GM18907 (cell line): ENCODE results near the gene SPDYC.
A peak's percentile ranks its signal among the peaks of the same experiment; 100 is the strongest.
"Not testable (repeated sequence)": the region's sequence is repeated elsewhere in the genome, so short reads cannot be mapped to it uniquely, and the experiment has no call there.

ENCODE experiments used
- ATAC-seq: cut with Tn5 transposase; IDR thresholded peaks from one replicate; pipeline ENCODE4 v1.9.1; 2021; ENCODE audit warnings: mild to moderate bottlenecking, moderate library complexity; ENCODE audit not compliant: unreplicated experiment

Gene SPDYC

DNA sequence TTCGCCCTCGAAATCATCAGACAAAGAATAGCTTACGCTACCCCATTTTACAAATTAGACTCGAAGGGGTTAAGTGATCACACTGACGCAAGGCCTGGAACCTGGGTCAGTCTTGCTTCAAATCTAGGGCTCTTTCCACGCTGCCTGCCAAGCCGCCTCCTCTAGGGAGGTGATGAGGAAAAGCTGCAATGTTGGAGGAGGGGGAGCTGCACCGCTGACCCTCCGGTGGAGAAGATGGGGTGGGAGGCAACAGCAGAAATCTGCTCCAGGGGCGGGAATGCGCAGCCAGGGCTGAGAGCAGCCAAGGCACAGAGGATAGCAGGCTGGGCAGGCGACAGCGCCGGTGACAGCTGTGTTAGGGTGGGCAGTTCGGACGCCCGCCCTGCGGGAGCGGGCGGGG lies 36.3 kb upstream of the SPDYC start:
- peak; percentile 1 for ATAC-seq

DNA sequence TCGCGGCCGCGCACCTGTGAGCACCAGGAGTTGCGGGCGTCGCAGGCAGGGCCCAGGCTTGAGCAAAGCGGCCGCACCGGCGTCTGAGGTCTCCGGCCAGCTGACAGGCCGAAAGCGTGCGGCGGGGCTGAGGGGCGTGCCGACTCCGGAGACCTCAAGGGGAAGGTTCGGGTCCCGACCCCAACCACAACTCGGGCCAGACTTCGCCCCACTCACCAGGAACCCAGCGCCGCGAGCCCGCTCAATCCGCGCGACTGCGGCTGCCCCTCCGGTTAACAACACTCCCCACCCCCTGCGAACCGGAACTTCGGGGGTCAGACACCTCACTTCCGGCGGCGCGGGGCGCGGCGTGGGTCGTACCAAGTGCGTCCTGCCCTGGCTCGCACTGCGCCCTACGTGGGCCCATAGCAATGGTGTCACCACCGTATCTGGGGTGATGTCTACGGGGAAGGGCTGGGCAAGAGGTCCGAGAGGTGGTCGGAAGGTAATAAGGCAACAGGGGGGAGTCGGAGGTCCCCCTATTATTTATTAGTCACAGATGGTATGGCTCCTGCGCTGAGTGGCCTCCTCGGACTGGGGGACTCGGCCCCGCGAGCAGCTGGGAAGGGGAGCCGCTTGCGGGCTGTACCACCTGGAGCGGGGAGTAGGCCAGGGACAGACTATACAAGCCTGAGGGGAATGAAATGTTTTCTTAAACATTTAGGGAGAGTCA lies 35.6 kb upstream of the SPDYC start, which contains the start of gene SYVN1:
Gene SYVN1 (minus strand): TSS at position 280 of the 712 bp plus-strand sequence. CDS start 918 bp downstream, outside the sequence.
- peak; percentile 62 for ATAC-seq

DNA sequence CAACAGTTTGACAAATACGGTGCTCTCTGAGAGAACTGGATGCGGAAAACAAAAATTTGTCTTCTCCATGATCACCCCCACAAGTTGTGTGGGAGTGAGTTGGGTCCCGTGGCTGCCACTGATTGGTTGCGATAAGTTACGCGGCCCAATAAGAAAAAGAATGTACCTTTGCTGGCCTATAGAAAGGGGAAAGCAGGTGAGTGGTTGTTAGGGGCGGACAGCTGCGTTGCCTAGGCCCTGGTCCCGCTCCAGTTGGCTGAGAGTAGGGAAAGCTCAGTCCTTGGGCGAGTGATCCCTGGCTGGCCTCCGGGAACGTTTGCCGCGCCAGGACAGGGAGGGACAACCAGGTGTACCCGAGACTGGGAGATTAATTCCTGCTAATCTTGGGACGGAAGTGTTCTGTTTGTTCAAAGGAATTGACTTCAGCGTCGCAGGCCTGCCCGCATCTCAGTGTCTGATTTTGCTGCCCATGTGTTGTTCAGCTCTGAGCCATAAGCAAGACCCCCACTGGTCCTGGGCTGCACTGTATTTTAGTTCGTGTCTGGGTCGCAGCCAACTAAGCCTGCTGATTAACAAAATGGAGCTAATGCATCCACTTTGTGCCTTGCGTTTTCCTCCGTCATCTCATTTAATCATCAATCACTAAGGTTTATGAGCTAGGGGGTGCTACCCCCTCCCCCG lies 34.9 kb upstream of the SPDYC start:
- ATAC-seq: peak; percentile 70

DNA sequence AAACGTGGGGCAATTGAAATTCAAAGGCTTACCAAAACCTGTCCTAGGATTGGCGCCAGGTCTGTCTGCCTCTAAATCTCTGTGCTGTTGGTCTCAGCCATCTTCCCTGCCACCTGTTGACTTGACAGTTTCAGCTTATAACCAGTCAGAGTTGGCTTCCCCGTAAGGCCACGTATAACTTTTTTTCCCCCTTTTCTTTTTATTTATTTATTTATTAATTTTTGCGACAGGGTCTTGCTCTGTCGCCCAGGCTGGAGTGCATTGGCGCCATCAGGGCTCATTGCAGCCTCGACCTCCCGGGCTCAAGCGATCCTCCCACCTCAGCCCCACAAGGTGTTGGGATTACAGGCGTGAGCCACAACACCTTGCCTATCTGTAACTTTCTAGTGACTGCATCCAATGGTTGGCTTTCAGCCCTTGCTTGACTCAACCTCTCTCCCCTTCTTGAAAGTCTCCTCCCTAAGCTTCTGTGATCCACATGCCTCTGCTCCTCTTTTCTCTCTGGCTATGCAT lies 34.3 kb upstream of the SPDYC start:
- no peak for ATAC-seq

DNA sequence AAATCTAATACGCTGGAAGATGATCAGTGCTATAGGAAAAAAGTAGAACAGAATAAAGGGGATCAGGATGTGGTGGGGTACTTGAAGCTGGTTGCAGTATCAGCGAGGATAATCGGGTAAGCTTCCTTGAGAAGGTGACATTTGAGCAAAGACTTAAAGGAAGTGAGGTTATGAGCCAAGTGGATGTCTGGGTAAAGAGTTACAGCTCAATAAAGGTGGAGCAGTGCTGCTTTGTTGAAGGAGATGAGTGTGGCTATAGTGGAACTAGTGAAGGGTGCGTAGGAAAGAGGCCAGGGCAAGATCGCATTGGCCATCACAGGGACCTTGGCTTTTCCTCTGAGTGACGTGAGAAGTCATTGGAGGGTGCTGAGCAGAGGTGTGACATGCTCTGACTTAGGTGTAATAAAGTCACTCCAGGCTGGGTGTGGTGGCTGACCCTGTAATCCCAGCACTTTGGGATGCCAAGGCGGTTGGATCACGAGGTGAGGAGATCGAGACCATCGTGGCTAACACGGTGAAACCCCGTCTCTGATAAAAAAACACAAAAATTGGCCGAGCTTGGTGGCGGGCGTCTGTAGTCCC lies 33.4 kb upstream of the SPDYC start:
- no peak for ATAC-seq

DNA sequence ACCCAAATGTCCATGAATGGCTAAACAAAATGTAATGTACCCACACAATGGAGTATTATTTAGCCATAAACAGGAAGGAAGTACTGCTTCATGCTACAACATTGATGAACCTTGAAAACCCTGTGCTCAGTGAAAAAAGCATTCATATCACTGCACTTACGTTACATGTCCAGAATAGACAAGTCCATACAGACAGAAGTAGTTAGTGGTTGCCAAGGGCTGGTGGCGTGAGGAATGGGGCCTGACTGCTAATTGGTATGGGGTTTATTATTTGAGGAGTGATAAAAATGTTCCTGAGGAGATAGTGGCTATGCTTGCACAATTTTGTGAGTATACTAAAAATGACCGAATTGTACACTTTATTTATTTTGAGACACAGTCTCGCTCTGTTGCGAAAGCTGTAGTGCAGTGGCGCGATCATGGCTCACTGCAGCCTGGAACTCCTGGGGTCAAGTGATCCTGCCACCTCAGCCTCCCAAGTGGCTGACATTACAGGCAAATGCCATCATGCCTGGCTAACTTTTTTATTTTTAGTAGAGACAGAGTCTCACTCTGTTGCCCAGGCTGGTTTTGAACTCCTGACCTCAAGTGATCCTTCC lies 28.0 kb upstream of the SPDYC start:
- no peak for ATAC-seq

DNA sequence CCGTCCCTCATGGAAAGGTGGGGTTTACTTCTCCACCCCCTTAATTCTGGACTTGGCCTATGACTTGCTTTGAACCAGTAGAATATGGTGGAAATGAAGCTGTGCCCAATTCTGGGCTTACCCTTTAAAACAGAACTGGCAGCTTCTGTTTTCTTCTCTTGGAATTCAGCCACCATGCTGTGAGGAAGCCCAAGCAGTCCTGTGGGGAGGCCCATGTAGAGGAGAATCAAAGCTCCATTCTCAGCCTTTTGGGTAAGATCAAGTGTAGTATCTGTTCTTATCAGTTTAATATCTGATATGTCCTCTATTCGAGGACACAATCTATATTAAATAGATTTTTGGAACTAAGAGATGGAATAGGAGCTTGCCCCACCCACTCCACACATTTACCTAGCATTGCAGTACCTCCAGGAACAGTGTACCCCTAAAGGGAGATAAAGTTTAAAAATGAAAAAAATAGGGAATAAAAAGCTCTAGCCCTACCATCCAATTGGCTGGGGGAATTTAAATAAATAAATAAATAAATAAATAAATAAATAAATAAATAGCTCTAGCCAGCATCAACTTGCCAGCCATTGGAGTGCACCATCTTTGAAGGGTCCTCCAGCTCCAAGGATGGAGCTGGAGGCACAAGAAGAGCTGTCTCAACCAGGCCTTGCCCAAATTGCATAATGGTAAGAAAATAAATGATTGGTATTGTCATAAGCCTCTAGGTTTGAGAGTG lies 22.5 kb upstream of the SPDYC start:
- no peak for ATAC-seq

DNA sequence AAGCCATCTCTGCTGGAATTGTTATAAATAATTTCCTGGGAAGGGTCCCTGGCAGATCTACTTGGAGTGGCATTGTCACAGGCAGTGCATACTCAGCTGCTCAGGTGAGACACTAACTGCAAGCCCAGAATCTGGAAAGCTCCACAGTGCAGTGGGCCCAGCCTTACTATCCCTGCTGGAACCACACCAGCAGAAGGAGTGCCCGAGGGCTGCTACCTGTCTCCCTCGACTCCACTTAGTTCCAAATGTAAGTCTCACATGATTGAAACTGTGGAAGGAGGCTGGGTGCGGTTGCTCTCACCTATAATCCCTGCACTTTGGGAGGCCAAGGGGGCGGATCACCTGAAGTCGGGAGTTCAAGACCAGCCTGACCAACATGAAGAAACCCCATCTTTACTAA lies 21.4 kb upstream of the SPDYC start:
- ATAC-seq: no peak

DNA sequence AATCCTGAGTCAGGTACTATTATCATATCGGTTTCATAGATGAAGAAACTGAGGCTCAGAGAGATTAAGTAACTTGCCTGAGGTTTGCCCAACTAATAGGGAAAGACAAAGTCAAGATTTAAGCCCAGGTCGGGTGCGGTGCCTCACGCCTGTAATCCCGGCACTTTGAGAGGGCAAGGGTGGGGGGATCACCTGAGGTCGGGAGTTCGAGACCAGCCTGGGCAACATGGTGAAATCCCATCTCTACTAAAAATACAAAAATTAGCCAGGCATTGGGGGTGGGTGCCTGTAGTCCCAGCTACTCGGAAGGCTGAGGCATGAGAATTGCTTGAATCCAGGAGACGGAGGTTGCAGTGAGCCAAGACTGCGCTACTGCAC lies 19.9 kb upstream of the SPDYC start:
- ATAC-seq: not testable (repeated sequence)

DNA sequence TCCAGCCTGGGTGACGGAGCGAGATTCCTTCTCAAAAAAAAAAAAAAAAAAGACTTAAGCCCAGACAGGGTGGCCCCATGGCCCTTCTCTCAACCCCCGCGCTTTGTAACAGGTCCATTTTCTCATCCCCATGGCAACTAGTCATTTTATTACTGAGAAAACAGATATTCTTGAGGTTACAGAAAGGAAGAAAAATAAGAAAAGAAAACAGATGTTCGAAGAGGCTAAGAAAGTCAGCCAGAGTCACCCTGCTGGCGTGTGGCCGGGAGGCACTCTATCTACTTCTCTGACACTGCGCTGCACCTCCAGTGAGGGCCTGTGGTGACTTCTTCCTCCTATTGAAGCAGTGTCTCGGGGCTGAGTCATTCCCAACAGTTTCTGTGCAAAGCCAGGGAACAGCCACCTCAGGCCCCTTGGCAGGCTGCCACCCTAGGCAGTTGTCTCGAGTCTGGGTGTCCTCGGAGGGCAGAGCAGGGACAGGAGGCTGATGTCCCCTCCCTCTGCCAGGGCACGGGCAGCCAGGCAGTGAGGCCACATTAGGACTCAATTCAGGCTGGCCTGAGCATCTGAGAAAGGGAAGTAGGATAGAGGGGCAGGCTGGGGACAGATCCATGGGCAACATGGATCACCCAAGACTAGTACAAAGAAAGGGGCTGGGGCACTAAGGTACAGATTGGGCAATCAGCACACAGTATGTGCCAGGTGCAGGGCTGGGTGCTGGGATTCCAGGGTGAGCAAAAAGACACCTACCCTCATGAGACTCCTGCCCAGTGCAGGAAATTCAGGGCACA lies 19.3 kb upstream of the SPDYC start:
- no peak for ATAC-seq

DNA sequence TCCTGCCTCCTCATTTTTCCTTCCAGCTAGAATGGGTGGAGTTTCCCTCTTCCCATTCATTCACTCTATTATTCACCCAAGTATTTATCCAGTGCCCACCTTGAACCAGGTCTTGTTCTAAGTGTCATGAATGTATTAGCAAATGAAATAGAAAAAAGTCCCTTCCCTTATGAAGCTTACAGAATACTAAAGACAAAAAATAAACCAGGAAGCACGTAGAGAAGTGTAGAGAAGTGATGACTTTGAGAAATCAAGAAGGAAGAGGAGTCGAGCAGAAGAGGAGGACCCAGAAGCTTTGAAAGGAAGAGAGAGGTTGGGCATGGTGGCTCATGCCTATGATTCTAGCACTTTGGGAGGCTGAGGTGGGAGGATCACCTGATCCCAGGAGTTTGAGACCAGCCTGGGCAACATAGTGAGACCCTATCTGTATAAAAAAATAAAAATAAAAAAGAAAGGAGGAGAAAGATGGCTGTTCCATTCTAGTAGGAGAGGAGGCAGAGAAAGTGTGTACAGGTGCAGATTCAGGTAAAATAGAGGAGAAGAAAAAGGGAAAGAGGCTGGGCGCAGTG lies 18.6 kb upstream of the SPDYC start:
- ATAC-seq: no peak

DNA sequence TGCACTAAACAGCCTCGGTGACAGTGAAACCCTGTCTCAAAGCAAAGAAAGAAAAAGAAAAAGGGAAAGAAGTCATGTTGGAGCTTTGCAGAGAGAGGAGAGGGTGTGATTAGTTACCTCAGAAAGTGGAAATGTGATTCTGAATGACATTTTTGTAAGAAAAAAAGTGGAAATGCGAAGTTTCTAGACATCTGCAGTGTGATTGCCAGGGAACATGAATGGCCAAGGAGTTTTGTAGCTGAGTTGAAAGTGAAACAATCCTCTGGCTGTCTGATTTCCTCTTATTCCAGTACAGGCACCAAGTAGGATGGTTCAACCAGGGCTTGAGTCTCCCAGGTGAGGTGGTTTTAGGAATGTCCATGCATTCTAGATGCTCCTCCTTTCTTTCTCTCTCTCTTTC lies 17.9 kb upstream of the SPDYC start:
- ATAC-seq: no peak

DNA sequence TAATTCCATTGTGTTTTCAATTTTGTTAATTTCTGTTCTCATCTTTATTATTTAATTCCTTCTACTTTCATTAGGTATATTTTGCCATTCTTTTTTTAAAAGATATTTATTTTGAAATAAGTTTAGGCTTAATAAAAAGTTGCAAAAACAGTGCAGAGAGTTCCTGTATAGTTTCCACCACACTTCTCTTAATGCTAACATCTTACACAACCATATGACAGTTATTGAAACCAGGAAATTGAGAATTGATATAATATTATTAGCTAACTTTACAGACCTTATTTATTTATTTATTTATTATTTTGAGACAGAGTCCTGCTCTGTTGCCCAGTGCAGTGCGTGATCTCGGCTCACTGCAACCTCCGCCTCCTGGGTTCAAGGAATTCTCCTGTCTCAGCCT lies 13.8 kb upstream of the SPDYC start:
- ATAC-seq: no peak

DNA sequence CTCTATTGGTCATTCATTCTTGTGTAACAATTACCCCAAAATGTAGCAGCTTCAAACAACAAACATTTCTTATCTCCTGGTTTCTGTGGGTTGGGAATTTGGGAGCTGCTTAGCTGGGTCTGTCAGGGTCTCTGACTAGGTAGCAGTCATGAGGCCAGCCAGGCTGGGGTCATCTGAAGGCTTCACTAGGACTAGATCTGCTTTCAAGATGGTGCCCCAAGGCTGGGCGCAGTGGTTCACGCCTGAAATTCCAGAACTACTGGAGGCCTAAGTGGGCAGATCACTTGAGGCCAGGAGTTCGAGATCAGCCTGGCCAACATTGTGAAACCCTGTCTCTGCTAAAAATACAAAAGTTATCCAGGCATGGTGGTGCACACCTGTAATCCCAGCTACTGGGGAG lies 13.1 kb upstream of the SPDYC start:
- ATAC-seq: no peak

DNA sequence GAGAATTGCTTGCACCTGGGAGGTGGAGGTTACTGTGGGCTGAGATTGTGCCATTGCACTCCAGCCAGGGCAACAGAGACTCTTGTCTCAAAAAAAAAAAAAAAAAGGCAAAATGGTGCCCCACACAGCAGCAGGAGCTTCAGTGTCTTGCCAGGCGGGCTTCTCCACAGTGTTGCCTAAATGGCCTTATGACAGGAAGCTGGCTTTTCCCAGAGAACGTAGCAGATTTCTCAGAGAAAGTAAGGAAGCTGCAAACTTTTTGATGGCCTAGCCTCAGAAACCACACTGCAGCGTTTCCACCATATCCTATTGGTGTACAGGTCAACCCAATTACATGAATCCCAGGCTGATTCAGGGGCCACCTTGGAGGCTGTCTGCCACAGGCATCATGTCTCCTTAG lies 12.7 kb upstream of the SPDYC start:
- ATAC-seq: no peak

DNA sequence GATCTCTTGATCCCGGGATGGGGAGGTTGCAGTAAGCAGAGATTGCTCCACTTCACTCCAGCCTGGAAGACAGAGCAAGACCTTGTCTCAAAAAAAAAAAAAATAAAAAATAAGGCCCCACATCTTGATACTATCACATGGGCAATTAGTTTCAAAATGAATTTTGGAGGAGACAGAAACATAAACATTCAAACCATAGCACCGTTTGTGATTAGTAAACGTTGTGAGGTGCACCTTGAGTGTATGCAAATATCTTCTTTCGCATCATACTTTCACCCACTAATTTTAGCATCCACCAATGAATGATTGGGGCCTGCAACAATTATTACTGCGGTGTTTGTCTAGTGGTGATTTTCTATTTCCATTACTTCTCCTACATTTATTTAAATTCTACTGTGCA lies 11.0 kb upstream of the SPDYC start:
- peak; percentile 49 for ATAC-seq

DNA sequence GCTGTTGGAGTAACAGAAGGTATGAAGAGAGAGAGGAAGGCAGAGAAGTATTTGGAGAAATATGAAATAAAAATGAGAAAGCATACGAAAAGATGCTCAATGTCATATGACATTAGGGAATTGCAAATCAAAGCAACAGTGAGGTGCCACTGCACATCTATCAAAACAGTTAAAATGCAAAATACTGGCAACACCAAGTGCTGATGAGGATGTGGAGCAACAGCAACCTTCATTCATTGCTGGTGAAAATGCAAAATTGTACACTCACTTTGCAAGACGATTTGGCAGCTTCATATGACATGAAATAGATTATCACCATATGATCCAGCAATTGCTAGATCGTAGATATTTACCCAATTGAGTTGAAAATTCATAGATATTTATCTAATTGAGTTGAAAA lies 9.4 kb upstream of the SPDYC start:
- ATAC-seq: no peak

DNA sequence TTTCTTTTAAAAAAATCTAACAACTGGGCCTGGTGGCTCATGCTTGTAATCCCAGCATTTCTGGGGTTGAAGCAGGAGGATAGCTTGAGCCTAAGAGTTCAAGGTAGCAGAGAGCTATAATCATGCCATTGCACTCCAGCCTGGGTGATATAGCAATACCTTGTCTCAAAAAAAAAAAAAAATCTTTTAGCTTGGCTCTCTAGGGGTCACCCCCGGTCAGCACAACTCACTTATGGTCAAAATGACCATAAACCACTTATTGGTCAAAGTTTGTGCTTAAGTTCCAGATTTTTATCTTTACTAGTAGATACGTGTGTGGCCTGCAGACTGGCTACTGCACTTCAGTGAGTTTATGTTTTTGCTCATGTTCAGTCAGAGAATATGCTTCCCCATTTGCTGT lies 6.3 kb upstream of the SPDYC start:
- ATAC-seq: no peak

DNA sequence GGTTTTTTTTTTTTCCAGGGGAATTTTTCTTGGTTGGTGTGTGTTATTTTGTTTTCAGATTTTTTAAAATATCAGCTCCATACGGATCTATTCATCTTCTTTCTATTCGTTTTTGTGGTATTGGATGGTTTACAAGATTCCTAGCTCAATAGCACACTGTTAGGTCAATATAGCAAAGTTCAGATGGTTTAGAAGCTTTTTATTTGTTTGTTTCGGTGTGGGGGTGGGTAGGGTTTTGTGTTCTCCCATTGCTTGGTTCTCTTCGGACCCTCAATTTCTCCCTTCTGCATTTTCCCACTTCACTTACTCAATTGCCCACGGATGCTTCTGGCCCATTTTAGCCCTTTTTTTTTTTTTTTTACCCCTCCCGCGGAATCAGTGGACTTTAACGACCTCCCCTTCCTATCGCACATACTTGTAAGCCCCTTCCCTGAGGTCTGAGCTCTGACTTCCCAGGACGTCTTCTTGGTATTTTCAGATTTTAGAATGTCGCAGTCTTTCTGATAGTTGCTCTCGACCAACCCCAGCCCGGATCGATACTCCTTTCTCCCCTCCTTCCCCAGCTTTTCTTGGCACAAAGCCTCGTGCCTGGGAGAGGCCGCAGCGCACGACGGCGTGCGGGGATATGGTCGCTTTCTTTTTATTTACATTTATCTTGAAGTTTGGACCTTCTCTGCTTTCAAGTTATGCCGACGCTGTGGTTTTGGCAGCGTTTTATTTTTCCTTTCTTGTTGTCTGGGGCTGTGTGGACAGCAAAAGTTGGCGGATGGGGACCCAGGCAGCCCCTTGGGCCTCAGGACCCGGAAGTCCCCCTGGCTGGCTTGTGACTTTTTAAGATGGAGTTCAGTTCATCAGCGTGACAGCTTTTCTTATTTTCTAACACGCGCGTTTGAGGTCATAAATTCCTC lies 4.4 kb upstream of the SPDYC start:
- no peak for ATAC-seq
